ENCODE results near the gene COPS2. TPM values are rescaled to one million over a fixed set of nuclear protein-coding genes. Genes with fewer than 3 reads are reported as not detected.

Gene COPS2
- total RNA-seq, 2 donors from 2014 or later: 34.4 to 38.2 TPM

- Histone ChIP-seq H3K4me3 (no peak overlapping the region), H3K36me3 (peaks cover 74% of the 10 kb centered on the region)
Observed at GRCh38 chr15:49137861-49138260, 17.5 kb downstream of the COPS2 start.

GRCh38 chr15:49135911-49136310 lies 19.5 kb downstream of the COPS2 start:
- no peaks in the 10 kb centered on the region for H3K9me3 ChIP-seq
- no peaks in the 10 kb centered on the region for H3K27me3 ChIP-seq
- H3K27ac ChIP-seq: no peak overlapping the region
- no peak overlapping the region for H3K4me3 ChIP-seq
- no peak for DNase-seq (ENCODE audit: low spot score)
- TF ChIP-seq CTCF (IDR thresholded peaks at IDR 0.05): no peak
- H3K36me3 ChIP-seq: peaks cover 69% of the 10 kb centered on the region
- no peaks in the 10 kb centered on the region for H3K4me1 ChIP-seq

More at GRCh38 chr15:49137861-49138260, 17.5 kb downstream of the COPS2 start:
- DNase-seq (ENCODE audit: low spot score): no peak
- no peak for TF ChIP-seq CTCF (IDR thresholded peaks at IDR 0.05)
- Histone ChIP-seq H3K4me1 (no peaks in the 10 kb centered on the region), H3K9me3 (no peaks in the 10 kb centered on the region), H3K27ac (no peak overlapping the region), H3K27me3 (no peaks in the 10 kb centered on the region)

GRCh38 chr15:49135342-49135857 lies 20.0 kb downstream of the COPS2 start:
- Histone ChIP-seq H3K9me3 (no peaks in the 10 kb centered on the region), H3K4me3 (no peak overlapping the region), H3K4me1 (no peaks in the 10 kb centered on the region), H3K27me3 (no peaks in the 10 kb centered on the region), H3K36me3 (peaks cover 69% of the 10 kb centered on the region), H3K27ac (no peak overlapping the region)
- no peak for TF ChIP-seq CTCF (IDR thresholded peaks at IDR 0.05)
- no peak for DNase-seq (ENCODE audit: low spot score)

- no peaks in the 10 kb centered on the region for H3K27me3 ChIP-seq
- H3K4me1 ChIP-seq: no peaks in the 10 kb centered on the region
- no peaks in the 10 kb centered on the region for H3K9me3 ChIP-seq
- no peak overlapping the region for H3K4me3 ChIP-seq
- peaks cover 69% of the 10 kb centered on the region for H3K36me3 ChIP-seq
- TF ChIP-seq CTCF (IDR thresholded peaks at IDR 0.05): no peak
- no peak overlapping the region for H3K27ac ChIP-seq
- DNase-seq (ENCODE audit: low spot score): no peak
Observed at GRCh38 chr15:49134683-49135341, 20.6 kb downstream of the COPS2 start.

- Histone ChIP-seq H3K4me3 (no peak overlapping the region), H3K9me3 (no peaks in the 10 kb centered on the region), H3K36me3 (peaks cover 79% of the 10 kb centered on the region), H3K27me3 (no peaks in the 10 kb centered on the region), H3K27ac (no peak overlapping the region), H3K4me1 (no peaks in the 10 kb centered on the region)
- no peak for DNase-seq (ENCODE audit: low spot score)
- no peak for TF ChIP-seq CTCF (IDR thresholded peaks at IDR 0.05)
Observed at GRCh38 chr15:49131403-49131802, 24.0 kb downstream of the COPS2 start.

GRCh38 chr15:49124371-49124770 lies 31.0 kb downstream of the COPS2 start:
- DNase-seq (ENCODE audit: low spot score): no peak
- no peak for TF ChIP-seq CTCF (IDR thresholded peaks at IDR 0.05)
- Histone ChIP-seq H3K27me3 (no peaks in the 10 kb centered on the region), H3K9me3 (no peaks in the 10 kb centered on the region), H3K27ac (no peak overlapping the region), H3K4me3 (no peak overlapping the region), H3K4me1 (no peaks in the 10 kb centered on the region), H3K36me3 (peaks cover 26% of the 10 kb centered on the region)

Data from right atrium auricular region (tissue), 2 donors.